ENCODE results near the gene CAPN12. TPM values are rescaled to one million over a fixed set of nuclear protein-coding genes. Genes with fewer than 3 reads are reported as not detected.

The CAPN12 gene
- total and polyA plus RNA-seq, 4 donors = 3.8 to 28.7 (median 8.8) TPM

DNA sequence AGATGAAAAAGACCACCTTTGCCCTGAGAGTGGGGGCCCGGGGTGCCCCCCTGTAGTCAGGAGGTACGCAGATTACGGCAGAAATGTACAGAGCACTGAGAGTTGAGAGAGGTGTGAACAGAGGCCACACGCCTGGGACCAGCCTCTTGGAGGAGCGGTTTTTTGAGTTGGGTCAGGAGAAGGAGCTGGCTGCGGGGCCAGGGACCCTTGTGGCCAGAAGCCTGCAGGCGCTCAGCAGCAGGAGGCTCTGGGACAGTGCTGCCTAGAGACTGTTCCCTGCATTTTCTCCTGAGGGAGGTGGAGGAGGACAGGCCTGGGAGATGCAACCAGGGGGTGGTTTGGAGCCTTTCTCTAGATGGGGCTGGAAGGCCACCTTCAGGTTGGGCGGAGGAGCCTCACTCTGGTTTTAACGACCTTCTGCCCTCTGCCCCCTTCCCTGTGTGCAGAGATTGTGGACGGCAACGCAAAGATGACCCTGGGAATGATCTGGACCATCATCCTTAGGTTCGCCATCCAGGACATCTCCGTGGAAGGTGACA lies 39.7 kb downstream of the CAPN12 start:
- Histone ChIP-seq H3K27ac (ENCODE audit: low read depth in 1 of 2, low read length in 2 of 2) (no peak overlapping the region), H3K36me3 (ENCODE audit: control insufficient read depth in 4 of 4, insufficient read depth in 3 of 4, low read depth in 1 of 4, low read length in 3 of 4) (peaks cover 15 to 46% (median 26%) of the 10 kb centered on the region in 4 donors), H3K27me3 (ENCODE audit: control insufficient read depth in 4 of 4, insufficient read depth in 4 of 4, low read length in 3 of 4) (no peaks in the 10 kb centered on the region), H3K9me3 (ENCODE audit: control insufficient read depth in 4 of 4, low read length in 3 of 4) (no peaks in the 10 kb centered on the region), H3K4me3 (ENCODE audit: low read depth in 1 of 3, low read length in 3 of 3) (no peak overlapping the region), H3K9ac (ENCODE audit: low read depth in 1 of 2, low read length in 2 of 2) (no peak overlapping the region), H3K4me1 (ENCODE audit: control insufficient read depth in 4 of 4, insufficient read depth in 4 of 4, low read length in 3 of 4) (peaks cover 12 to 61% (median 48%) of the 10 kb centered on the region in 4 donors)
- DNase-seq (ENCODE audit: low spot score) = no peak
- 82% methylated on average over 13 of the region's 13 CpGs for WGBS
- TF ChIP-seq EGR1 (IDR thresholded peaks at IDR 0.05; ENCODE audit: low read depth in 2 of 2) (no peak), GABPA (IDR thresholded peaks at IDR 0.05 in 1 of 2, conservative IDR thresholded peaks at IDR 0.05 in 1 of 2) (no peak), NR2F2 (IDR thresholded peaks at IDR 0.05) (no peak), RAD21 (IDR thresholded peaks at IDR 0.05) (no peak), JUND (IDR thresholded peaks at IDR 0.05) (no peak), FOXA1 (IDR thresholded peaks at IDR 0.05) (no peak), REST (IDR thresholded peaks at IDR 0.05) (no peak), YY1 (IDR thresholded peaks at IDR 0.05) (no peak), SP1 (IDR thresholded peaks at IDR 0.05) (no peak), HNF4G (IDR thresholded peaks at IDR 0.05) (no peak), ZBTB33 (IDR thresholded peaks at IDR 0.05) (no peak), RXRA (IDR thresholded peaks at IDR 0.05) (no peak), HNF4A (conservative IDR thresholded peaks at IDR 0.05) (no peak)
- TF ChIP-seq, protein P1, sequence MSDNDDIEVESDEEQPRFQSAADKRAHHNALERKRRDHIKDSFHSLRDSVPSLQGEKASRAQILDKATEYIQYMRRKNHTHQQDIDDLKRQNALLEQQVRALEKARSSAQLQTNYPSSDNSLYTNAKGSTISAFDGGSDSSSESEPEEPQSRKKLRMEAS (IDR thresholded peaks at IDR 0.05) = no peak
- TF ChIP-seq, protein P2, sequence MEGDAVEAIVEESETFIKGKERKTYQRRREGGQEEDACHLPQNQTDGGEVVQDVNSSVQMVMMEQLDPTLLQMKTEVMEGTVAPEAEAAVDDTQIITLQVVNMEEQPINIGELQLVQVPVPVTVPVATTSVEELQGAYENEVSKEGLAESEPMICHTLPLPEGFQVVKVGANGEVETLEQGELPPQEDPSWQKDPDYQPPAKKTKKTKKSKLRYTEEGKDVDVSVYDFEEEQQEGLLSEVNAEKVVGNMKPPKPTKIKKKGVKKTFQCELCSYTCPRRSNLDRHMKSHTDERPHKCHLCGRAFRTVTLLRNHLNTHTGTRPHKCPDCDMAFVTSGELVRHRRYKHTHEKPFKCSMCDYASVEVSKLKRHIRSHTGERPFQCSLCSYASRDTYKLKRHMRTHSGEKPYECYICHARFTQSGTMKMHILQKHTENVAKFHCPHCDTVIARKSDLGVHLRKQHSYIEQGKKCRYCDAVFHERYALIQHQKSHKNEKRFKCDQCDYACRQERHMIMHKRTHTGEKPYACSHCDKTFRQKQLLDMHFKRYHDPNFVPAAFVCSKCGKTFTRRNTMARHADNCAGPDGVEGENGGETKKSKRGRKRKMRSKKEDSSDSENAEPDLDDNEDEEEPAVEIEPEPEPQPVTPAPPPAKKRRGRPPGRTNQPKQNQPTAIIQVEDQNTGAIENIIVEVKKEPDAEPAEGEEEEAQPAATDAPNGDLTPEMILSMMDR (IDR thresholded peaks at IDR 0.05; ENCODE audit: low read depth, low read length, missing input control) = no peak

DNA sequence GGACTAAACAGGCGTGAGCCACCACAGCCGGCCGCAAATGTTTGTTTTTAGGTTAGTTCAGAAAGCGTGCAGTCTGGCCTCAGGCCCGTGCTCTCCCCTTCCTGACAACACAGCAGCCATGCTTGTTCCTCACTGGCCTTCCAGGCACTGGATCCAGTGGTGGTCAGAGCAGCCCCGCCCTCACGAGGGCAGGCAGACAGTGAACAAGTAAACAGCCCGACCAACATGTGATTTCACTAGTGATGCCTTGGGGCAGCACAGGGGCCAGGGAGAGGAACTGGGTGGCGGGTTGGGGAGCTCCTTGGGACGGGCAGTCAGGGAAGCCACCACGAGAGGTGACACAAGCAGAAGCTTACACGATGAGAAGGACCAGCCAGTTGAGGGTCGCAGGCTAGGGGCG lies 40.8 kb downstream of the CAPN12 start:
- WGBS = 92% methylated on average over 14 of the region's 14 CpGs
- peaks cover 12 to 64% (median 55%) of the 10 kb centered on the region in 4 donors for H3K4me1 ChIP-seq (ENCODE audit: control insufficient read depth in 4 of 4, insufficient read depth in 4 of 4, low read length in 3 of 4)
- no peak overlapping the region for H3K4me3 ChIP-seq (ENCODE audit: low read depth in 1 of 3, low read length in 3 of 3)
- H3K27me3 ChIP-seq (ENCODE audit: control insufficient read depth in 4 of 4, insufficient read depth in 4 of 4, low read length in 3 of 4) = no peaks in the 10 kb centered on the region
- no peak for DNase-seq (ENCODE audit: low spot score)
- H3K9ac ChIP-seq (ENCODE audit: low read depth in 1 of 2, low read length in 2 of 2) = no peak overlapping the region
- H3K9me3 ChIP-seq (ENCODE audit: control insufficient read depth in 4 of 4, low read length in 3 of 4) = no peaks in the 10 kb centered on the region
- H3K27ac ChIP-seq (ENCODE audit: low read depth in 1 of 2, low read length in 2 of 2) = no peak overlapping the region
- peaks cover 15 to 40% (median 20%) of the 10 kb centered on the region in 4 donors for H3K36me3 ChIP-seq (ENCODE audit: control insufficient read depth in 4 of 4, insufficient read depth in 3 of 4, low read depth in 1 of 4, low read length in 3 of 4)
- TF ChIP-seq EGR1 (IDR thresholded peaks at IDR 0.05; ENCODE audit: low read depth in 2 of 2) (no peak), HNF4A (conservative IDR thresholded peaks at IDR 0.05) (no peak), TAF1 (conservative IDR thresholded peaks at IDR 0.05) (no peak), JUND (IDR thresholded peaks at IDR 0.05) (no peak), FOXA2 (IDR thresholded peaks at IDR 0.05) (no peak), HNF4G (IDR thresholded peaks at IDR 0.05) (no peak), NR2F2 (IDR thresholded peaks at IDR 0.05) (no peak), SP1 (IDR thresholded peaks at IDR 0.05) (no peak), RAD21 (IDR thresholded peaks at IDR 0.05) (no peak), REST (IDR thresholded peaks at IDR 0.05) (no peak), FOXA1 (IDR thresholded peaks at IDR 0.05) (no peak), ZBTB33 (IDR thresholded peaks at IDR 0.05) (no peak), RXRA (IDR thresholded peaks at IDR 0.05) (no peak), YY1 (IDR thresholded peaks at IDR 0.05) (no peak)
- TF ChIP-seq, protein P1 (IDR thresholded peaks at IDR 0.05) = no peak
